Activated CD4-positive, CD25-positive, alpha-beta regulatory T cell treated with anti-CD3 and anti-CD28 coated beads, Interleukin-2, amount 50 U/mL, for 24 hours (primary cell): Measurements from ENCODE around the gene ARHGAP19.

Experiments
- ATAC-seq, 2 donors: fragments of 150-1000 bp; cut with Tn5 transposase; one replicate each; pipeline ENCODE4 v1.10.0; 2021; ENCODE audit warnings: mild to moderate bottlenecking in 1 of 2, moderate library complexity in 1 of 2

Gene ARHGAP19

GRCh38 chr10:97292097-97292861 lies at the start of gene ARHGAP19:
Gene ARHGAP19, minus strand, starts transcription at chr10:97292637. Its CDS starts 10 bp downstream, at chr10:97292627.
- ATAC-seq = peak; percentile 99

DNA sequence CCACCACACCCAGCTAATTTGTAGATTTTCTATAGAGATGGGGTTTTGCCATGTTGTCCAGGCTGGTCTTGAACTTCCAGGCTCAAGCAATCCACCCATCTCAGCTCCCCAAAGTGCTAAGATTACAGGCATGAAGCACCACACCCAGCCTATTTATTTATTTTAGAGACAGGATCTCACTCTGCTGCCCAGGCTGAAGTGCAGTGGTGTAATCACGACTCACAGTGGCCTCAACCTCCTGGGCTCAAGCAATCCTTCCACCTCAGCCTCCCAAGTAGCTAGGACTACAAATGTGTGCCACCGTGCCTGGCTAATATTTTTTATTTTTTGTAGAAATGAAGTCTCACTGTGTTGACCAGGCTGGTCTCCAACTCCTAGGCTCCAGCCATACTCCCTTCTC lies 49.0 kb upstream of the ARHGAP19 start:
- ATAC-seq = no peak

GRCh38 chr10:97338041-97338440 lies 45.6 kb upstream of the ARHGAP19 start:
- ATAC-seq = no peak

DNA sequence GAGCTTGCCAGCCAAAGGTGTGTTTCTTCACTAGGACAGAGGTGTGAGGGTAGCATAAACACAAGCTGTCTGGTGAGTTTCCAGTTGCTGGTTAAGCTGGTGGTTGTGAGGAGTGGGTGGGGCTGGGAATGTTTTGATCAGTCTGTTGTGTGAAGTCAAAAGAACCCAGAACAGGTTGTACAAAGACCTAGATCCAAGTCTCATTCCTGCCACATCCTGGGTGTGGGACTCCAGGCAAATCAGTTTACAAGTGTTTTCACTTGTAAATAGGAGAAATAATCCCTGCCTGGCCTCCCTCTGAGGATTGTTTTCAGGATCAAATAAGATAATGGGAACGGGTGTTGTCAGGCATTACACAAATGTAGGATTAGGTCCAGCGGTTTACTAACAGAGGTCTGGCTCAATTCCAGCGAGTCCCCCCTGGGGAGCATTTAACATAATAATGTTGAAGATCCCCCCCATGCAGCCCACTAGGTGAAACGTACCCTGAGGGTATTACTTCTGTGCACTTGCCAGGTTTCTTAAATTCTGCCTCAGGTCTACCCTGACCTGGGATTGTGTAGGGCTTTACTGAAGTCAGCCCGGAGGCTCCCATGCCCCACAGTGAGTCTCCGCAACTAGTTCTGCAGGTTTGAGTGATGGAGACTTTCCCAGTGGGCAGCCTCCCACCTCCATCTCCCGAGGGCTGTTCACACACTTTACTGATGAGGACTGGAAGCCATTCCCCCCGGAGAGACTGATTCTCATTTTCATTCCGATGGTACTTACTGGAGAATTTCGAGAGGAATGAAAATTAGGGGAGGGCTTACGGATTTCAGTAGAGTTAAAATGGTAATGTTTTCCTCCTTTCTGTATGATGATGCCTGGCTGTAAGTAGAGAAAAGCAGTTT lies 44.8 kb upstream of the ARHGAP19 start:
- ATAC-seq = no peak

GRCh38 chr10:97336446-97336845 lies 44.0 kb upstream of the ARHGAP19 start:
- ATAC-seq = no peak

DNA sequence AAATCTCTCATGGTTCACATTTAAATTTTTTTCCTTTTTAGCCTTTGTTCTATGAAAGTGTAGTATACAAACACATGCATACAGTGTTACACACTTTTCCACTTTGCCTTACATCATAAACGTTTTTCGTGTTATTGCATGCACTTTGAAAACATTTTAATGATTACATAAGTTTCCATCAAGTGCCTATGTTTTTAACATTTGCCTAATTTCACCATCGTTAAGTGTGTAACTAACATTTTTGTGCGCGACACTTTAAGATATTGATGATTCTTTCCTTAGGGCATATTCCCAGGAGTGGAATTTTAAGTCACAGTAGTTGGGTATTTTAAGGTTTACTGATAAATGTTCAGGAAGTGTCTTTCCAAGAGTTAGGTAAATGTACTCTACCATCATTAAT lies 43.6 kb upstream of the ARHGAP19 start:
- no peak for ATAC-seq

DNA sequence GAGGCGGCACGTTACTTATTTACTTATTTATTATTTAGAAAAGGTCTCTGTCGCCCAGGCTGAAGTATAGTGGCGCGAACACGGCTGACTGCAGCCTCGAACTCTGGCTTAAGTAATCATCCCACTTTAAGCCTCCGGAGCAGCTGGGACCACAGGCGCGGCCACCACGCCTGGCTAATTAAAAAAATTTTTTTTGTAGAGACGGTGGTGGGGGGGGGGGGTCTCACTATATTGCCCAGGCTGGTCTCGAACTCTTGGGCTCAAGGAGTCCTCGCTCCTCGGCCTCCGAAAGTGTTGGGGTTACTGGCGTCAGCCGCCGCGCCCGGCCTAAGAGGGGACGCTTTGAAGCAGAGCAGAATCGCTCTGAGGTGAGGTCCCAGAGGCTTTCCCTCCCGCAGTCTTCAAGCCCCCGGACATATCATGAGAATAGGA lies 42.8 kb upstream of the ARHGAP19 start:
- no peak for ATAC-seq

DNA sequence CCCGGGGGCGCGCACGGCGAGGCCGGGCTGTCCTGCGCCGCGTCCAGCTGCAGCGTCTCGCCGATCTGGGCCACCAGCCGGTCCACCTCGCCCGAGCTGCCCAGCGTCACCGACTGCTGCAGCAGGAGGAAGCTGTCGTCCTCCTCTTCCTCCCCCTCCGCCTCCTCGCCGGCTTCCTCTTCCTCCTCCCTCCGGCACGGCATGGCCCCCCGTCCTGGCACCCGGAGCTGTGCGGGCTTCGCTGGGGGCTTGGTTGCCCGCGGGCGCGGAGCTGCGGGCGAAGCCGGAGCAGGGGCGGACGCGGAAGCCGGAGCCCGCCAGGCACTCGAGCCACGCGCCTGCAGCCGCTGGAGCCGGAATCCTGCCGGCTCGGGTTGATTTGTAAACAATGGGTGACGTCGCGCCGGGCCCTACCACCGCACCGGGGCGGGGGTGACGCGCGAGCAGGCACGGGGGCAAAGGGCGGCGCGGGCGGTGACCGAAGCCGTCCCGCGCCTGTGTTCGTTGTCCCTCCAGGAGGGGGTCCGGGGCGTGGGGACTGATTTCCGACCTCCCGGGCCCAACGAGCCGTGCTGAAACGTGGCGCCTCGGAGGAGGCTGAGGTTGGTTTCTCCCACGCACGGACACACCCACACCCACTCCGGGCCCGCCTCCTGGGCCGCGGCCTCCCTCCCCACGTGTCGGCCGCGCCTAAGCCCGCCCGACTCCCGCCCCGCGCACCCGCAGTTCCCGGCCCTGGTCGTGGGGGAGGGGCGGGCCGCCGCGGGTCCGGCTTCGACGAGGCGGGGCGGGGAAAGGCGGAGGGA lies 42.1 kb upstream of the ARHGAP19 start, which contains the start of gene FRAT2:
TSS of gene FRAT2 (minus strand) at position 360 of the 806 bp plus-strand sequence. CDS start at position 203, 157 bp downstream.
- ATAC-seq = peak; percentile 85 to 86

- ATAC-seq = peak; percentile 25 to 36
Observed at GRCh38 chr10:97333601-97334369, 41.3 kb upstream of the ARHGAP19 start.

DNA sequence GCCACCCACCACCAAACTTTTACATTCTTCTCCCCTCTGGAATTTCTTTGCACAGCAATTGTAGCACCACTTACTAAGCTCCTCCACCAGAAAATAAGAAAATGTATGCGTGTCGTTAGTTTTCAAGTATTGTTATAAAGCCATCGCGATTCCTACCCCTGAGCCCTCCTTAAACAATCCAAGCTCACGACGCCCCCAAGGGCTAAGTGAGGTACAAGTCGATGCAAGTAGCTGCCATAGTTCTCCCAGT lies 40.8 kb upstream of the ARHGAP19 start:
- no peak for ATAC-seq

DNA sequence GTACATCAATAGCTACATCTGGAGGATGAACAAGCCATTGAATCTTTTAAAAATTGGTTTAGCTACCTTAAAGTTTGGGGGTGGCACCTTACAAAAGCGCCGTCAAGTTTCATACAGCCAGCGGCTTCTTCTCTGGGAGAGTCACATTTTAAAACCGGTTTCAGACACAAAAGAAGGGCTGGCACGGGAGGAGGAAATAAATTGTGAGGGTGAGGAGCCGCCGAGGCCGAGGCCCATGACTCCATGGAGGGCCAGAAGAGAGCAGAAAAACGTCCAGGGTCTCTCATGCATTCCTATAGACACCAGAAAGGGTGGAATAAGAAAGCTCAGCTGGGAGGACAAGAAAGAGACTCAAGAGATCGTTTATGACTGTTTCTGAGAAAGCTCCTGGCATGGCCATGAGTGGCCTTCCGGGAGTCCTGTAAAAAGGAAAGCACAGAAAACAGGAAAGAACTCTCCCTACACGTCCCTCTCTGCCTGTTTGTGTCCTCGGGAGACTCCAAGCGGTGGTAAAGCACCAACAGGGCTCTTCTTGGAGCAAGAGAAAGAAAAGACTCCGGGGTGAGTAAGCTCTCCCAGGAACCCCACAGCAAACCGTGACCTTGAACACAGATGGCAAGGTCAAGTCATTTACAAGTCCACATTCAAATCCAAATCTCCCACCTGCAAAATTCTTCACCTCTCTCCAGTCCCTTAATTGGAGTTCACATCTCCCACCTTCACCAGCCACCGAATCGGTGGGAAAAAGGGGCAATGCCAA lies 40.3 kb upstream of the ARHGAP19 start:
- ATAC-seq = no peak

- no peak for ATAC-seq
Observed at GRCh38 chr10:97331153-97331703, 38.8 kb upstream of the ARHGAP19 start.

GRCh38 chr10:97329766-97330165 lies 37.3 kb upstream of the ARHGAP19 start:
- ATAC-seq = no peak

DNA sequence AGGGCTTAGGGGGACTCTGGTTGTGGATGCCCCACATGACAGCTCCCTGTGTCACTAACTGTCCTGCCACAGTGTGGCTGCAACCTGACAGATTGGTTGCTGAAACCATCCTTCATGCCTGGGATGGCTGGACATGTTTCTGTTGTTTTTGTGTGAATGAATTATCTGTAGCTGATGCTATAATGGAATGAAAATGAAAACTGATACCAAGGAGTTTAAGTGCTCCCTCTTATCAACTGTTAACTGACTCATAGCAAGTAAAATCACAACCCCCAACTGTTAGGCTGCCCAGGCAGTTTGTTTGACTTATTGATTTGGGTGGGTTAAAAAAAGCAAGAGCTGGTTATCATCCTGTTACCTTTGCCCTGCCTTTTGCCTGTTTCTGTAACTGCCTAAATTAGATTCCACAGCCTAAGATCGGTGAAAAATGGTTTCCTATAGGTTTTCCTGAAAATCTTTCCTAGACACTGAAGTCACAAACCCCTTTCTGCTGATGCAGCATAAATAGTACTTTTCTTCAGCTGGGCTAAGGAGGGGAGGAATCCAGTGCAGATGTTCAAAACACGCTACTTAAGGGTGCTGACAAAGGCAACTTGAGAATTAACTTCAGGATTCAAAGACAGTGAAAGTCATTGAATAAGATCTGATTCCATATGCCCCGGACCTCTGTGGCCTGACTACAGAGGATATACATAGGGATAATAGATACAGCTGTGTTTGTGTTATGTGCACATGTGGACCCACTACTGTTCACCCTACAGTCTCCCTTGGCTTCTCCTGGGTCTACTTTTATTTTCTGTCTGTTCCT lies 36.4 kb upstream of the ARHGAP19 start:
- peak; percentile 44 to 64 for ATAC-seq

DNA sequence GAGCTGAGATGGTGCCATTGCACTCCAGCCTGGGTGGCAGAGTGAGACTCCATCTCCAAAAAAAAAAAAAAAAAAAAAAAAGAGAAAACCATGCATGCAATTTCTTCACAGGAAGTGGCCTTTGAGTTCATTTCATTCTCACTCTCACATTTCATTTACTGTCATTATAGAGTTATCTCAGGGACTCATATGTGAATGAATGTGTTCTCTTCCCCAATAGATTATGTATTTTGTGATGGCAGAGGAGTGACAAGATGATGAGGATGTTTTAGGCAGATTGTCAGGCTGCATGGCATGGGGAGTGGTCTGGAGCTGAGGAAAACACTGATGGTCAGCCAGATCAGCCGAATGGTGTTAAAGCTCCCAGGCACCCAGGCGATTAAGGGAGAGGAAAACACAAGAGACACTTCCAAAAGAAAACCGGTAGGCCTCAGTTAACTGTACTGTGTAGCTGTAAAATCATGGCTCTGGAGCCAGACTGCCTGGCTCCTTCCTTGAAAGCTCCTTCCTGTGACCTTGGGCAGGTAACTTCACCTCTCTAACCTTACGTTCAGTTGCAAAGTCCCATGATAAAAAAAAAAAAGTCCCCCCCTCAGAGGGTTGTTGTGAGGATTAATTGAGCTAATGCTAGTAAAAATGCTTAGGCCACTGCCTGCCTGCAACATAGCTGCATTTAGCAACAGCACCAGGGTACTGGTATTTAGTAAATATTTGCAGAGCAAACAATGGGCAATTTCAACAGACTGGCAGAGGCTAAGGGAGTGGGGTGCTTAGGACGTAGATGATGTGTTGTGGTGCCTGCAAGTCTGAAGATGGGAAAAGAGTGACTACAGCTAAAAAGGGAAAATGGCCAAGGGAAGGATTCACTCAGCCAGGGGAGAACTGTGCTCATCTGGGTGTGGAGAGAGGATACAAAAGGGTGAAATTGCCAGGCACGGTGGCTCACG lies 35.2 kb upstream of the ARHGAP19 start:
- ATAC-seq = no peak

- ATAC-seq = no peak
Observed at GRCh38 chr10:97325754-97326153, 33.3 kb upstream of the ARHGAP19 start.

DNA sequence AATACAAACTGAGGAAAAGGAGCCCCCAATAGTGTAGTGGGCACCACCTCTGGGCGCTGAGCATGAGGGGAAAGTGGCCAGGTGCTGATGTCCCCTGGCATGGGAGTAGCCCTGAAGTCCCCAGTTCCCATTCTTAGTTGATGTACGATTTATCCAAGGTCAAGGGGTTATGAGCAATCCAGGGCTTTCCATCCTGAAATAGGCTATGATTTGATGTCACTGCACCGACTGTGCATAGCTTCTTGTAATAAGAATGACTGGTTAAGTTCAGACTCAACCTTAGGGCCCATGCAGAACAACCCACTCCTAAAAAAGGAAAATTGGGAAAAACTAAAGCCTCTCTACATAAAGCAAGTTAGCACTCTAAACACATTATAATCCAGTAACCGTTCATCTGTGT lies 31.1 kb upstream of the ARHGAP19 start:
- ATAC-seq = no peak

GRCh38 chr10:97321804-97322190 lies 29.4 kb upstream of the ARHGAP19 start:
- ATAC-seq = no peak
